ENCODE results near the gene PAIP1.
"Not testable (repeated sequence)": the region's sequence is repeated elsewhere in the genome, so short reads cannot be mapped to it uniquely, and the experiment has no call there.

Gene PAIP1

DNA sequence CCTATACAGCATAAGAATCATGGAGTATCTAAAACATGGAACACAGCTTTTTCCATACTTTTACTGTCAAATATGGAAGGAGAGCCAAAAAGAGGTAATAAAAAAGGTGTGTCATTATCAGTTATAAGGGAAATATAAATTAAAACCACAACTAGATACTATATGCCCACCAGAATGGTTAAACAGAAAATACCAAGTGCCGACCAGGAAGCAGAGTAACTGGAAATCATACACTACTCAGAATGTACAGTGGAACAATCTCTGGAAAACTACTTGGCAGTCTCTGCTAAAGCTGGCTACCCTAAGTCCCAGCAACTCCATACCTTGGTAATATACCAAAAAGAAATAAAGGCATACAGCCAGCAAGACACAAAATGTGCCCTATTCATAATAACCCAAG is 2.4 kb downstream of the PAIP1 start:
- Histone ChIP-seq H3K4me3 (ENCODE audit: insufficient read depth, low read depth, low read length) (no peak overlapping the region), H3K4me1 (ENCODE audit: control insufficient read depth, insufficient read depth, low read length) (peaks cover 22% of the 10 kb centered on the region), H3K36me3 (ENCODE audit: control insufficient read depth, insufficient read depth, low read length) (peaks cover 22% of the 10 kb centered on the region), H3K9me3 (ENCODE audit: control insufficient read depth, low read length) (no peaks in the 10 kb centered on the region), H3K27ac (ENCODE audit: insufficient read depth, low read depth, low read length, poor library complexity, severe bottlenecking) (no peak overlapping the region), H3K27me3 (ENCODE audit: control insufficient read depth, insufficient read depth, low read length, poor library complexity, severe bottlenecking) (no peaks in the 10 kb centered on the region)
- 84 to 89% methylated on average over 1 of the region's 1 CpG for WGBS, 2 experiments

DNA sequence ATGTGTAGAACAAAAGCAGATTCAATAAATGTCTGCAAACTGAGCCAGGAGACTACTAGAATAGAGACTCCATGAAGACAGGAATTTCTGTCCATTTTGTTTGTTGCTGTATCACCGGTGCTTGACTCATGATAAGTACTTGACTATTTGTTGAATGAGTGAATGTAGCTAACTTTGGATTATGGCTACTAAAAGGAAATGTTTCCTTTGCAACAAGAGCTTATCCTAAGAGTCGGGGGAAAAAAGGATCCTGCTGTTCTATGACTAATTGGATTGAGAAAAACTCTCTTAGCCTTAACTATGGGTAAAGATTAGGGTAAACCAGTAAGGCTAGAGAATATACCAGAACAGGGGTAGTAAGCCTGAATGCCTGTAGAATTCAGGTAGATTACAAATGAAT is 3.5 kb downstream of the PAIP1 start:
- no peak overlapping the region for H3K4me3 ChIP-seq (ENCODE audit: insufficient read depth, low read depth, low read length)
- peaks cover 22% of the 10 kb centered on the region for H3K4me1 ChIP-seq (ENCODE audit: control insufficient read depth, insufficient read depth, low read length)
- no peaks in the 10 kb centered on the region for H3K27me3 ChIP-seq (ENCODE audit: control insufficient read depth, insufficient read depth, low read length, poor library complexity, severe bottlenecking)
- H3K36me3 ChIP-seq (ENCODE audit: control insufficient read depth, insufficient read depth, low read length): peaks cover 22% of the 10 kb centered on the region
- WGBS, 2 experiments: 35 to 57% methylated on average over 2 of the region's 2 CpGs
- no peaks in the 10 kb centered on the region for H3K9me3 ChIP-seq (ENCODE audit: control insufficient read depth, low read length)
- H3K27ac ChIP-seq (ENCODE audit: insufficient read depth, low read depth, low read length, poor library complexity, severe bottlenecking): no peak overlapping the region

DNA sequence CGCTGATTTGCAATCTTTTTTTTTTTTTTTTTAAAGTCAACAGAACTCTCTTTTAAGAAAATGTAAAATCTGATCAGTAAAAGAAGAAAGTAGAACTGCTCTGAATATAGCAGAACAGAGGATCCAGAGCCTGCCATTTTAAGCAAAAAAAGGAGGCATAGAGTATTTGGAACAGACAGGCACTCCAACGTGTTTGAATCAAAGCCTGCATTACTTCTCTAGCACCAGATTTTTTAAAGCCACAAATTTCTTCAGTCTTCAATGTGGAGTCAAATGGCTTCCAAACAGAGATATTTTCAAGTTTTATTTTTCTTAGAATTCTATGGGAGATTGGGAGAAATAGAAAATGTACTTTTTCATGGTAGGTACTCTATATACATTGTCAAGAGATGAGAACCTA is 5.1 kb downstream of the PAIP1 start:
- H3K9me3 ChIP-seq (ENCODE audit: control insufficient read depth, low read length): no peaks in the 10 kb centered on the region
- 91 to 100% methylated on average over 2 of the region's 2 CpGs for WGBS, 2 experiments
- H3K4me1 ChIP-seq (ENCODE audit: control insufficient read depth, insufficient read depth, low read length): peaks cover 22% of the 10 kb centered on the region
- peaks cover 28% of the 10 kb centered on the region for H3K36me3 ChIP-seq (ENCODE audit: control insufficient read depth, insufficient read depth, low read length)
- H3K27ac ChIP-seq (ENCODE audit: insufficient read depth, low read depth, low read length, poor library complexity, severe bottlenecking): no peak overlapping the region
- no peaks in the 10 kb centered on the region for H3K27me3 ChIP-seq (ENCODE audit: control insufficient read depth, insufficient read depth, low read length, poor library complexity, severe bottlenecking)
- H3K4me3 ChIP-seq (ENCODE audit: insufficient read depth, low read depth, low read length): no peak overlapping the region

DNA sequence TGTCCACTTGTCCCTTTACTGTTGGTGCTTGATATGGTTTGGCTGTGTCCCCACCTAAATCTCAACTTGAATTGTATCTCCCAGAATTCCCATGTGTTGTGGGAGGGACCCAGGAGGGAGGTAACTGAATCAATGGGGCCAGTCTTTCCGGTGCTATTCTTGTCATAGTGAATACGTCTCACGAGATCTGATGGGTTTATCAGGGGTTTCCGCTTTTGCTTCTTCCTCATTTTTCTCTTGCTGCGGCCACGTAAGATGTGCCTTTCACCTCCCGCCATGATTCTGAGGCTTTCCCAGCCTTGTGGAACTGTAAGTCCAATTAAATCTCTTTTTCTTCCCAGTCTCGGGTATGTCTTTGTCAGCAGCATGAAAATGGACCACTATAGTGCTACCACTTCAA is 7.6 kb downstream of the PAIP1 start:
- peaks cover 20% of the 10 kb centered on the region for H3K4me1 ChIP-seq (ENCODE audit: control insufficient read depth, insufficient read depth, low read length)
- not testable (repeated sequence) for H3K4me3 ChIP-seq (ENCODE audit: insufficient read depth, low read depth, low read length); H3K9me3 ChIP-seq (ENCODE audit: control insufficient read depth, low read length); H3K27ac ChIP-seq (ENCODE audit: insufficient read depth, low read depth, low read length, poor library complexity, severe bottlenecking); H3K27me3 ChIP-seq (ENCODE audit: control insufficient read depth, insufficient read depth, low read length, poor library complexity, severe bottlenecking)
- peaks cover 41% of the 10 kb centered on the region for H3K36me3 ChIP-seq (ENCODE audit: control insufficient read depth, insufficient read depth, low read length)
- WGBS, 2 experiments: 92 to 98% methylated on average over 8 of the region's 8 CpGs

DNA sequence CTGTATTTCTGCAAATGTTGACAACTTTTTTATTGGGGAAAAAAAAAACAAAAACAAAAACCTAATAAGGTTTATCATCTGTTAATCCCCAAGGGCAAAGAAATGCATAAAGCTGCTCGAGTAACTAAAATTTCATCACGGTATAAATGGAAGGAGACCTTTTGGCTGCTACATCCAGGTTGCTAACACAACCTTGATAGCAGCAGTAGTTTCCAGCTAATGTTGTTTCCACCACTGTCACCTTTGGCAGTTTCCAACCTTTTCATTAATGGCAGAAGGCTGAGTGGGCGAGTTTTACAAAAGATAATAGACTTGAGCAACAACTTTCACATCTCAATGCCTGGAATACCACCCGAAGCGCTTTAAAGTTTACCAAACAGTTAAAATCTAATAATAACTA is 8.5 kb downstream of the PAIP1 start:
- Histone ChIP-seq H3K27ac (ENCODE audit: insufficient read depth, low read depth, low read length, poor library complexity, severe bottlenecking) (no peak overlapping the region), H3K9me3 (ENCODE audit: control insufficient read depth, low read length) (no peaks in the 10 kb centered on the region), H3K27me3 (ENCODE audit: control insufficient read depth, insufficient read depth, low read length, poor library complexity, severe bottlenecking) (no peaks in the 10 kb centered on the region), H3K4me3 (ENCODE audit: insufficient read depth, low read depth, low read length) (no peak overlapping the region), H3K36me3 (ENCODE audit: control insufficient read depth, insufficient read depth, low read length) (peaks cover 50% of the 10 kb centered on the region), H3K4me1 (ENCODE audit: control insufficient read depth, insufficient read depth, low read length) (peaks cover 13% of the 10 kb centered on the region)
- WGBS, 2 experiments: 94 to 97% methylated on average over 5 of the region's 5 CpGs

DNA sequence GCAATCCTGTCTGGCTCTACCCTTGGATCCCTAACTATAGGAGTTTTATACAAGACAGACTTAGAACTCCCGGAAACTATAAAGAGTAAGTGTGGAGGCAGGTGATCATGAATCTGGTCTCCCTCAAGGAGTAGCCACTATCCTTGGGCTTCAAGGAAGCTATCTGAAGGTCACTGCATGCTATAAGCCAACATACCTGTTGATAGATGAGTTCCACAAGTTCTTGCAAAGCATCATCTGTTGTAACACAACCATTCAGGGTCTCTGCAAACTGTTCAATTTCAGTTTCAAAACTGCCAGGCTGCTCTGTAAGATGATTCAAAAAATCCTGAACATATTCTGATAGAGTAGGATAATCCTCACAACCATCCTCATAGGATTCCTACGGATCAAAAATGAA is 9.3 kb downstream of the PAIP1 start:
- WGBS, 2 experiments: 95 to 98% methylated on average over 2 of the region's 2 CpGs
- Histone ChIP-seq H3K27ac (ENCODE audit: insufficient read depth, low read depth, low read length, poor library complexity, severe bottlenecking) (no peak overlapping the region), H3K4me3 (ENCODE audit: insufficient read depth, low read depth, low read length) (no peak overlapping the region), H3K4me1 (ENCODE audit: control insufficient read depth, insufficient read depth, low read length) (peaks cover 5% of the 10 kb centered on the region), H3K36me3 (ENCODE audit: control insufficient read depth, insufficient read depth, low read length) (peaks cover 54% of the 10 kb centered on the region), H3K9me3 (ENCODE audit: control insufficient read depth, low read length) (no peaks in the 10 kb centered on the region), H3K27me3 (ENCODE audit: control insufficient read depth, insufficient read depth, low read length, poor library complexity, severe bottlenecking) (no peaks in the 10 kb centered on the region)

DNA sequence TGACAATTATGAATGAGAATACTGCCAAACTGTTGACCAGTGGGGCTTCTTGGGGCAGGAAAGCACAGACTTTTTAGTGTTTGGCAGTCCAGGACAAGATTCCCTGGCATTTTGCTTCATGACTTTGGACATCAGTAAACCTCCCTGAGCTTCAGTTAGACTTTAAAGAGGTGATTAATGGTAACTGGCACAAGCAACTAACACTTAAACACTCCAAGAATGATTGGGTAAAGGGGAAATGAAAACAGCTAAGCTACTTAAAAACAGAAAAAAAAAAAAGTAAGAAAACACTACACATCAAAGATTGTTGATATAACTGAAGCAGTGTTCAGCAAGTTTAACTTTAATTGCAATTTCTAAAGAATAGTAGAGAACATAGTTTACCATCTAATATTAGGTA is 13.4 kb downstream of the PAIP1 start:
- no peaks in the 10 kb centered on the region for H3K4me1 ChIP-seq (ENCODE audit: control insufficient read depth, insufficient read depth, low read length)
- H3K9me3 ChIP-seq (ENCODE audit: control insufficient read depth, low read length): no peaks in the 10 kb centered on the region
- H3K27ac ChIP-seq (ENCODE audit: insufficient read depth, low read depth, low read length, poor library complexity, severe bottlenecking): no peak overlapping the region
- H3K4me3 ChIP-seq (ENCODE audit: insufficient read depth, low read depth, low read length): no peak overlapping the region
- H3K36me3 ChIP-seq (ENCODE audit: control insufficient read depth, insufficient read depth, low read length): peaks cover 56% of the 10 kb centered on the region
- H3K27me3 ChIP-seq (ENCODE audit: control insufficient read depth, insufficient read depth, low read length, poor library complexity, severe bottlenecking): no peaks in the 10 kb centered on the region

DNA sequence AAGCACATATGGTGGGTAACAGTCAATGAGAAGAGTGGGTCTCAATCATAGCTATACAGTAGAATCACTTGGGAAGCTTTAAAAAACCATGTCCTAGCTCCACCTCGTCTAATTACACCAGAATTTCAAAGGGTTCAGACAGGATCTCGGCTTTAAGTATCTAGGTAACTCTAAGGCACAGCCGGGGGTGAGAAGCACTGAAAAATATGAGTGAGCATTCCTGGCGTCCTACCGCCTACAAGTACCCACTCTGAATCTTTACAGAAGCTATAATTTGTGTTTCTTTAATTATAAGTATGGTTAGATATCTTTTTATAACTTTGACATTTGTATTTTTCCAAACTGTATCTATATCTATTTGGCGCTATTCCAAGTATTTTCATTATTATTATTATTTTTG is 16.1 kb downstream of the PAIP1 start:
- Histone ChIP-seq H3K9me3 (ENCODE audit: control insufficient read depth, low read length) (no peaks in the 10 kb centered on the region), H3K27ac (ENCODE audit: insufficient read depth, low read depth, low read length, poor library complexity, severe bottlenecking) (no peak overlapping the region), H3K4me3 (ENCODE audit: insufficient read depth, low read depth, low read length) (no peak overlapping the region), H3K36me3 (ENCODE audit: control insufficient read depth, insufficient read depth, low read length) (peaks cover 50% of the 10 kb centered on the region), H3K4me1 (ENCODE audit: control insufficient read depth, insufficient read depth, low read length) (no peaks in the 10 kb centered on the region), H3K27me3 (ENCODE audit: control insufficient read depth, insufficient read depth, low read length, poor library complexity, severe bottlenecking) (no peaks in the 10 kb centered on the region)
- WGBS, 2 experiments: 94 to 95% methylated on average over 5 of the region's 6 CpGs

DNA sequence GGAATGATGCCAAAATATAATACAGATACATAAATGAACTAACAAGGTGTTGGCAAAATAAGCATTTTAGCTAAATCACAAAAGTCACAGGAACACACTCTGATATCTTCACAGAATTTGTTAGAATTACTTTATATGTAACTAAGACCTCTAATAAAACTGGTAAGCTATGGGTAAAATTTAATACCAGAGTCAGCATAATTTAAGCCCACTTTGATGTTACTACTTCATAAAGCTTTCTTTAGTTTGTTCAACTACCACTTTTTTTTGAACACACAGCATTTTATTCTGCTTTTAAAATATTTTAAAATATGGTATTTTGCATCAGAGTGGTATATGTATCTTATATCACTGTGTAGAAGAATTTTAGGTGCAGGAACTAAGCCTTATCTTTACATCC is 19.9 kb downstream of the PAIP1 start:
- Histone ChIP-seq H3K36me3 (ENCODE audit: control insufficient read depth, insufficient read depth, low read length) (peaks cover 39% of the 10 kb centered on the region), H3K4me3 (ENCODE audit: insufficient read depth, low read depth, low read length) (no peak overlapping the region), H3K27ac (ENCODE audit: insufficient read depth, low read depth, low read length, poor library complexity, severe bottlenecking) (no peak overlapping the region), H3K27me3 (ENCODE audit: control insufficient read depth, insufficient read depth, low read length, poor library complexity, severe bottlenecking) (no peaks in the 10 kb centered on the region), H3K4me1 (ENCODE audit: control insufficient read depth, insufficient read depth, low read length) (no peaks in the 10 kb centered on the region), H3K9me3 (ENCODE audit: control insufficient read depth, low read length) (no peaks in the 10 kb centered on the region)

DNA sequence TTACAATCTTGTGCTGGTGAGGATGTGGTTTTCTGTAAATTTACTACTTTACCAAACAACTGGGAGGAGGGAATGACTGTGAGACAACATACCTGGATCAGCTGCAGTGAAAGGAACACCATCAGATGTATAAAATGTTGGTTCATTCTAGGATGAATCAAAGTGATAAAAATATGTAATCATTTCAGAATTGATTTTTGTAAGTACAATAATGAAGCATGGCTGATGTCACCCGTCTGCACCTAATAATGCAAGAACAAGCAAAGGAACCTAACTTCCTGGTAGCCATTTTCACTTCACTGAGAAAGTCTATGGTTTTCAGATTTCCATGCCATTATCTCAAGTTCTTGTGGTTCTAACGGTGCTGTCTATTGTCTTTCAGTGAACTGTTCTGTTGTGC is 23.2 kb downstream of the PAIP1 start:
- Histone ChIP-seq H3K27ac (ENCODE audit: insufficient read depth, low read depth, low read length, poor library complexity, severe bottlenecking) (no peak overlapping the region), H3K4me3 (ENCODE audit: insufficient read depth, low read depth, low read length) (no peak overlapping the region), H3K36me3 (ENCODE audit: control insufficient read depth, insufficient read depth, low read length) (peaks cover 42% of the 10 kb centered on the region), H3K9me3 (ENCODE audit: control insufficient read depth, low read length) (no peaks in the 10 kb centered on the region), H3K27me3 (ENCODE audit: control insufficient read depth, insufficient read depth, low read length, poor library complexity, severe bottlenecking) (no peaks in the 10 kb centered on the region), H3K4me1 (ENCODE audit: control insufficient read depth, insufficient read depth, low read length) (no peaks in the 10 kb centered on the region)
- 87 to 94% methylated on average over 1 to 2 of the region's 2 CpGs for WGBS, 2 experiments

DNA sequence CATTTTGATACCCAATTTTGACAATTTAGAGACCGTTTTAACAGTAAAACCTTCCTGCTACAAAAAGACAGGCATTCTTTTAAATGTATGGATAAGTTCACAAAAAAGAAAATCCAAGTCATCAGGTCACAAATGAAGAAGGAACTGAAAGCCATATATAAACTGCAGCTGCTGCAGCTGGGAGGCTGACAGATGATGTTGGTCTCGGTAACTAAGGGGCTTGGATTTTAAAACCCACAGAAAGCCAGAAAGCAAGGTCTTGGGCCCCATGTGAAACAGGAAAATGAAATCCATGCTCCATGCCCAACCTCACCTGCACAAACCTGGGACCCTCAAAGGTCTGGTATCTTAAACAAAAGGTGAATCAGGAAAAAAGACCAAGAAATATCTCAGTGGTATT is 26.2 kb downstream of the PAIP1 start:
- no peak overlapping the region for H3K27ac ChIP-seq (ENCODE audit: insufficient read depth, low read depth, low read length, poor library complexity, severe bottlenecking)
- no peaks in the 10 kb centered on the region for H3K9me3 ChIP-seq (ENCODE audit: control insufficient read depth, low read length)
- peaks cover 43% of the 10 kb centered on the region for H3K36me3 ChIP-seq (ENCODE audit: control insufficient read depth, insufficient read depth, low read length)
- no peaks in the 10 kb centered on the region for H3K4me1 ChIP-seq (ENCODE audit: control insufficient read depth, insufficient read depth, low read length)
- 93 to 99% methylated on average over 2 of the region's 2 CpGs for WGBS, 2 experiments
- H3K27me3 ChIP-seq (ENCODE audit: control insufficient read depth, insufficient read depth, low read length, poor library complexity, severe bottlenecking): no peaks in the 10 kb centered on the region
- no peak overlapping the region for H3K4me3 ChIP-seq (ENCODE audit: insufficient read depth, low read depth, low read length)
